Cerebellar cortex (tissue), 1 donor: ENCODE results near the gene PLA2G2C.

Experiments
- DNase-seq: peaks from one replicate; pipeline ENCODE4 v3.0.0-alpha.2; 2015; ENCODE audit warnings: low spot score

PLA2G2C gene

GRCh38 chr1:20207546-20207945 lies 21.2 kb upstream of the PLA2G2C start:
- DNase-seq: no peak

GRCh38 chr1:20202166-20202565 lies 15.8 kb upstream of the PLA2G2C start:
- no peak for DNase-seq

- DNase-seq: peak; percentile 90
Measured at GRCh38 chr1:20200966-20201365, 14.6 kb upstream of the PLA2G2C start.

GRCh38 chr1:20199840-20200239 lies 13.5 kb upstream of the PLA2G2C start:
- DNase-seq: no peak

GRCh38 chr1:20199403-20199802 lies 13.1 kb upstream of the PLA2G2C start:
- no peak for DNase-seq

GRCh38 chr1:20198918-20199317 lies 12.6 kb upstream of the PLA2G2C start:
- no peak for DNase-seq

- DNase-seq: no peak
Measured at GRCh38 chr1:20198296-20198695, 12.0 kb upstream of the PLA2G2C start.

GRCh38 chr1:20197329-20197791 lies 11.0 kb upstream of the PLA2G2C start:
- DNase-seq: no peak

- DNase-seq: no peak
Measured at GRCh38 chr1:20195462-20195780, 9.1 kb upstream of the PLA2G2C start.

GRCh38 chr1:20194757-20195461 lies 8.6 kb upstream of the PLA2G2C start:
- peak; percentile 48 for DNase-seq

- DNase-seq: peak; percentile 98
Measured at GRCh38 chr1:20194224-20194623, 7.9 kb upstream of the PLA2G2C start.

- DNase-seq: no peak
Measured at GRCh38 chr1:20192871-20193411, 6.6 kb upstream of the PLA2G2C start.

GRCh38 chr1:20192364-20192763 lies 6.0 kb upstream of the PLA2G2C start:
- no peak for DNase-seq

GRCh38 chr1:20191266-20191825 lies 5.0 kb upstream of the PLA2G2C start:
- no peak for DNase-seq

- peak; percentile 68 for DNase-seq
Measured at GRCh38 chr1:20190256-20191160, 4.2 kb upstream of the PLA2G2C start.

- DNase-seq: no peak
Measured at GRCh38 chr1:20189664-20190063, 3.3 kb upstream of the PLA2G2C start.

- no peak for DNase-seq
Measured at GRCh38 chr1:20188455-20188817, 2.1 kb upstream of the PLA2G2C start.

- DNase-seq: no peak
Measured at GRCh38 chr1:20187813-20188454, 1.6 kb upstream of the PLA2G2C start.

GRCh38 chr1:20187103-20187812 lies 940 bp upstream of the PLA2G2C start:
- peak; percentile 79 for DNase-seq

- DNase-seq: no peak
Measured at GRCh38 chr1:20184997-20185833, 1.1 kb downstream of the PLA2G2C start.

GRCh38 chr1:20184481-20184900 lies 1.8 kb downstream of the PLA2G2C start:
- no peak for DNase-seq
